Activated T-cell treated with anti-CD3 and anti-CD28 coated beads for 24 hours (primary cell): ENCODE data around the gene GOLGA1.
"Not testable (repeated sequence)": the region's sequence is repeated elsewhere in the genome, so short reads cannot be mapped to it uniquely, and the experiment has no call there.

Experiments used
- DNase-seq: peaks from one replicate; pipeline ENCODE4 v3.0.0-alpha.2; 2020; ENCODE audit warnings: low read depth

GOLGA1 gene

GRCh38 chr9:124940521-124940893 is 376 bp downstream of the GOLGA1 start:
- DNase-seq, result no peak

- DNase-seq, result no peak
These were observed 939 bp downstream of the GOLGA1 start for GRCh38 chr9:124939944-124940343.

- no peak for DNase-seq
These were observed 6.6 kb downstream of the GOLGA1 start for GRCh38 chr9:124934290-124934689.

GRCh38 chr9:124932333-124932732 is 8.6 kb downstream of the GOLGA1 start:
- no peak for DNase-seq

GRCh38 chr9:124929464-124929863 is 11.4 kb downstream of the GOLGA1 start:
- no peak for DNase-seq

- DNase-seq, result no peak
These were observed 12.8 kb downstream of the GOLGA1 start for GRCh38 chr9:124928116-124928515.

- DNase-seq, result not testable (repeated sequence)
These were observed 20.5 kb downstream of the GOLGA1 start for GRCh38 chr9:124920394-124920793.

- DNase-seq, result no peak
These were observed 26.0 kb downstream of the GOLGA1 start for GRCh38 chr9:124914753-124915405.

GRCh38 chr9:124913378-124913777 is 27.5 kb downstream of the GOLGA1 start:
- DNase-seq, result no peak

- DNase-seq, result no peak
These were observed 29.1 kb downstream of the GOLGA1 start for GRCh38 chr9:124911766-124912165.

- DNase-seq, result no peak
These were observed 32.8 kb downstream of the GOLGA1 start for GRCh38 chr9:124908098-124908497.

GRCh38 chr9:124906966-124907365 is 33.9 kb downstream of the GOLGA1 start:
- DNase-seq, result no peak

- DNase-seq, result no peak
These were observed 41.0 kb downstream of the GOLGA1 start for GRCh38 chr9:124899845-124900244.

- DNase-seq, result no peak
These were observed 43.1 kb downstream of the GOLGA1 start for GRCh38 chr9:124897570-124898460.

- no peak for DNase-seq
These were observed 46.1 kb downstream of the GOLGA1 start for GRCh38 chr9:124894741-124895170.

GRCh38 chr9:124894035-124894740 is 46.7 kb downstream of the GOLGA1 start:
- DNase-seq, result no peak

GRCh38 chr9:124890179-124890578 is 50.7 kb downstream of the GOLGA1 start:
- no peak for DNase-seq

GRCh38 chr9:124889006-124889405 is 51.9 kb downstream of the GOLGA1 start:
- DNase-seq, result no peak

GRCh38 chr9:124887832-124888231 is 53.1 kb downstream of the GOLGA1 start:
- DNase-seq, result no peak

GRCh38 chr9:124886866-124887492 is 53.9 kb downstream of the GOLGA1 start:
- no peak for DNase-seq

GRCh38 chr9:124886461-124886860 is 54.4 kb downstream of the GOLGA1 start:
- no peak for DNase-seq

- no peak for DNase-seq
These were observed 55.3 kb downstream of the GOLGA1 start for GRCh38 chr9:124885551-124885950.
